PC-3 (cell line): ENCODE measurements around the gene GATA1. TPM values are rescaled to one million over a fixed set of nuclear protein-coding genes. Genes with fewer than 3 reads are reported as not detected.

Source experiments
- ATAC-seq: fragments of 200-7000 bp; cut with Tn5 transposase; 2 replicates; pipeline ENCODE4 v1.9.1; 2020; ENCODE audit warnings: mild to moderate bottlenecking, moderate library complexity
- BruUV-seq: library from RNA; stranded (reverse); fragments of 400-500 nt; replicated peaks from 2 replicates; lab custom pipeline; 2021; lab: Mats Ljungman, UMichigan
- CTCF ChIA-PET: fragments of 300-600 bp; sonication (Branson Sonifier 250); formaldehyde crosslinking; loops from one replicate; lab custom pipeline; 2022; ENCODE audit warnings: antibody characterized with exemption; lab: Charles Lee
- POLR2A ChIA-PET: fragments of 300-600 bp; sonication (Branson Sonifier 250); formaldehyde crosslinking; loops from one replicate; lab custom pipeline; 2022; ENCODE audit warnings: antibody characterized with exemption; ENCODE audit not compliant: unreplicated experiment; lab: Charles Lee
- DNase-seq: peaks from one replicate; pipeline ENCODE4 v3.0.0-alpha.2; 2015
- H2AFZ ChIP-seq: fragments of 300-600 bp; sonication (generic); 2 replicates; pipeline ENCODE4 v1.6.0; 2016; ENCODE audit warnings: antibody characterized with exemption, low read length
- H3F3A ChIP-seq: fragments of 300-600 bp; sonication (generic); one replicate; pipeline ENCODE4 v1.6.0; 2017; ENCODE audit warnings: antibody characterized with exemption, low read length, control low read depth, mild to moderate bottlenecking; ENCODE audit not compliant: unreplicated experiment
- H3K27ac ChIP-seq: fragments of 300-600 bp; sonication (generic); 2 replicates; pipeline ENCODE4 v1.5.1; 2016; ENCODE audit warnings: mild to moderate bottlenecking, low read length
- H3K27me3 ChIP-seq: fragments of 300-600 bp; sonication (generic); 2 replicates; pipeline ENCODE4 v1.6.1; 2016; ENCODE audit warnings: low read length, mixed read lengths
- H3K36me3 ChIP-seq: fragments of 300-600 bp; sonication (generic); 2 replicates; pipeline ENCODE4 v1.6.1; 2016; ENCODE audit warnings: low read depth, mixed run types, low read length, mixed read lengths
- H3K4me1 ChIP-seq: fragments of 300-600 bp; sonication (generic); 2 replicates; pipeline ENCODE4 v1.5.1; 2016; ENCODE audit warnings: low read length; ENCODE audit not compliant: insufficient read depth
- H3K4me2 ChIP-seq: fragments of 300-600 bp; sonication (generic); 2 replicates; pipeline ENCODE4 v1.6.0; 2016; ENCODE audit warnings: low read length
- H3K4me3 ChIP-seq: fragments of 300-600 bp; sonication (generic); 2 replicates; pipeline ENCODE4 v1.5.1; 2016; ENCODE audit warnings: mild to moderate bottlenecking, low read length, mixed read lengths
- H3K79me2 ChIP-seq: fragments of 300-600 bp; sonication (generic); 2 replicates; pipeline ENCODE4 v1.6.1; 2017; ENCODE audit warnings: low read length, mixed read lengths
- H3K9ac ChIP-seq: fragments of 300-600 bp; sonication (generic); 2 replicates; pipeline ENCODE4 v1.6.0; 2016; ENCODE audit warnings: mild to moderate bottlenecking, low read length
- H3K9me2 ChIP-seq: fragments of 300-600 bp; sonication (generic); replicated peaks from 2 replicates; pipeline ENCODE4 v1.6.1; 2016; ENCODE audit warnings: mixed run types, low read length, mixed read lengths
- H3K9me3 ChIP-seq: fragments of 300-600 bp; sonication (generic); 2 replicates; pipeline ENCODE4 v1.6.1; 2016; ENCODE audit warnings: low read length, mixed read lengths
- H4K20me1 ChIP-seq: fragments of 300-600 bp; sonication (generic); 2 replicates; pipeline ENCODE4 v1.6.1; 2016; ENCODE audit warnings: low read length, mixed read lengths
- EZH2 ChIP-seq: fragments of 300-600 bp; sonication (generic); IDR thresholded peaks from one replicate; pipeline ENCODE4 v1.6.1; 2017; ENCODE audit warnings: antibody characterized with exemption, mild to moderate bottlenecking, low read length; ENCODE audit not compliant: unreplicated experiment
- EZH2phosphoT487 ChIP-seq: fragments of 300-600 bp; sonication (generic); IDR thresholded peaks from 2 replicates; pipeline ENCODE4 v1.6.1; 2018; ENCODE audit warnings: mild to moderate bottlenecking, antibody characterized with exemption, low read length, borderline replicate concordance
- intact Hi-C: fragments of 100-400 bp; cut with micrococcal nuclease; formaldehyde crosslinking; loops from 2 replicates; pipeline ENCODE4 v1.9.0; 2023
- total RNA-seq: library from RNA; depleted of rRNA; stranded (reverse); fragments of >200 nt; gene quantifications from 2 replicates; pipeline ENCODE4 v1.2.3, GENCODE V29; 2014
- TF ChIP-seq, protein P1 (sequence below): fragments of 300-600 bp; sonication (generic); conservative IDR thresholded peaks from 2 replicates; pipeline ENCODE4 v1.5.1; 2017; ENCODE audit warnings: antibody characterized with exemption, low read depth, mild to moderate bottlenecking, low read length

Gene GATA1
- total RNA-seq, 1 experiment from 2014 or later, result not detected

GRCh38 chrX:48800574-48801279 is 14.3 kb downstream of the GATA1 start:
- CTCF ChIA-PET, result no interaction called here
- peak overlapping the region; percentile 76 for H2AFZ ChIP-seq
- no peak for TF ChIP-seq EZH2phosphoT487
- no peak for TF ChIP-seq EZH2
- TF ChIP-seq, protein P1, sequence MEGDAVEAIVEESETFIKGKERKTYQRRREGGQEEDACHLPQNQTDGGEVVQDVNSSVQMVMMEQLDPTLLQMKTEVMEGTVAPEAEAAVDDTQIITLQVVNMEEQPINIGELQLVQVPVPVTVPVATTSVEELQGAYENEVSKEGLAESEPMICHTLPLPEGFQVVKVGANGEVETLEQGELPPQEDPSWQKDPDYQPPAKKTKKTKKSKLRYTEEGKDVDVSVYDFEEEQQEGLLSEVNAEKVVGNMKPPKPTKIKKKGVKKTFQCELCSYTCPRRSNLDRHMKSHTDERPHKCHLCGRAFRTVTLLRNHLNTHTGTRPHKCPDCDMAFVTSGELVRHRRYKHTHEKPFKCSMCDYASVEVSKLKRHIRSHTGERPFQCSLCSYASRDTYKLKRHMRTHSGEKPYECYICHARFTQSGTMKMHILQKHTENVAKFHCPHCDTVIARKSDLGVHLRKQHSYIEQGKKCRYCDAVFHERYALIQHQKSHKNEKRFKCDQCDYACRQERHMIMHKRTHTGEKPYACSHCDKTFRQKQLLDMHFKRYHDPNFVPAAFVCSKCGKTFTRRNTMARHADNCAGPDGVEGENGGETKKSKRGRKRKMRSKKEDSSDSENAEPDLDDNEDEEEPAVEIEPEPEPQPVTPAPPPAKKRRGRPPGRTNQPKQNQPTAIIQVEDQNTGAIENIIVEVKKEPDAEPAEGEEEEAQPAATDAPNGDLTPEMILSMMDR, result no peak
- no peaks in the 10 kb centered on the region for H3K9me3 ChIP-seq
- no peaks in the 10 kb centered on the region for H3F3A ChIP-seq
- H3K4me1 ChIP-seq, result peaks cover 15% of the 10 kb centered on the region
- peak overlapping the region; percentile 91 for H3K4me2 ChIP-seq
- H3K27me3 ChIP-seq, result no peaks in the 10 kb centered on the region
- peak overlapping the region; percentile 85 for H3K27ac ChIP-seq
- BruUV-seq, result TSS peak; percentile 95
- ATAC-seq (no peak), DNase-seq (peak; percentile 2)
- POLR2A ChIA-PET, result interaction anchor here (0.5 to 1.4 kb wide), 6 partner anchors 97 to 1141 kb away, joined by 3 to 11 read pairs (median 3); partner anchors contain the start of genes PQBP1 and TIMM17B
- H4K20me1 ChIP-seq, result no peaks in the 10 kb centered on the region
- peak overlapping the region; percentile 75 for H3K4me3 ChIP-seq
- intact Hi-C loops, result loop anchor here (1.0 to 5.0 kb wide), 2 partner anchors 104 to 112 kb away; partner anchors contain the start of genes SLC35A2 and SUV39H1
- H3K9me2 ChIP-seq, result no peaks in the 10 kb centered on the region
- no peaks in the 10 kb centered on the region for H3K79me2 ChIP-seq
- H3K36me3 ChIP-seq, result no peaks in the 10 kb centered on the region; the same call in 1 of the 2 replicates
- peak overlapping the region; percentile 94 for H3K9ac ChIP-seq

DNA sequence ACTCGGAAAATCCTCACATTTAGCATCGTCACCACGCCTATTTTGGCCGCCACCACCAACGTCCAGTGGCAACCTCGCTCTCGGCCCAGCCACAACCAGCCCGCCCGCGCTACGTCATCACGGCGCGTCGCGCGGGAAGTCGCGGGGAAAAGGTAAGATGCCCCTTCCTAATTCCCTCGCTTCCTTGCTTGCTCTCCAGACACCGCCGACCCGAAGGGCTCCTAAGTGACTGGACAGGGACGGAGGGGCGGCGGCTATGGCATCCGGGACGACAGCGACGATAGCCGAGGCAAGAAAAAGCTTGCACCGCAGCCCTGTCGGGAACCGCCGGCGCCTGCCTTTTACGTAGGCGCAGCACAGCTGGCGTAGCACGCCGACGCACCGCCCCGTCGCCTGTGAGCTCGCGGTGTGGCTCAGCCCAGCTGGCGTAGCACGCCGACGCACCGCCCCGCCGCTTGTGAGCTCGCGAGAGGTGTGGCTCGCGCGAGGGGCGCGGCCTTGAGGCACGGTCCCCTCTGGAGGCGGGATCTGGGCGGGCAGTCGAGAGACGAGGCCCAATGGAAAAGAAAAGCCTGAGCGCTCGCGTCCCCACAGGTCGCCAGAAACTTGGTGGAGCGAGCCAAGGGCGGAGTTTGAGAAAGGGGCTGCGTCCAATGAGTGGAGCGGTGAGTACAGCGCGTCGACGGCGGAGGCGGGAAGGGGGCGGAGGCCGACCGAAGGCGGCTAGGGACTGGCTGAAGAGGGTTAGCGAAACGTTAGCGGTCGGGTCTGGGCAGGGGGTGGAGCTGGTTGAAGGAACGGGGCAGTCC is 15.1 kb downstream of the GATA1 start, which contains the start of gene HDAC6:
HDAC6 (plus strand) TSS at position 788 of the 809 bp plus-strand sequence. CDS start 626 bp downstream, outside the sequence.
- BruUV-seq, result no TSS peak
- H3K9ac ChIP-seq, result peak within 1 kb of the TSS; percentile 94
- H3K4me3 ChIP-seq, result peak within 1 kb of the TSS; percentile 81
- H3K27ac ChIP-seq, result peak within 1 kb of the TSS; percentile 89
- DNase-seq, result peak; percentile 98
- peak within 1 kb of the TSS; percentile 93 for H2AFZ ChIP-seq
- intact Hi-C loops, result loop anchor here (1.0 to 5.0 kb wide), 3 partner anchors 89 to 111 kb away; partner anchors contain the start of genes SLC35A2 and SUV39H1
- peak within 1 kb of the TSS; percentile 92 for H3K4me2 ChIP-seq
- TF ChIP-seq EZH2 (no peak), EZH2phosphoT487 (no peak)
- TF ChIP-seq, protein P1, result no peak
- ChIA-PET POLR2A (interaction anchor here (0.5 to 1.4 kb wide), 15 partner anchors 12 to 1672 kb away, joined by 3 to 11 read pairs (median 4); partner anchors contain the start of genes CCDC22, PQBP1 and TIMM17B), CTCF (no interaction called here)
- no peaks in the 10 kb centered on the region for H4K20me1 ChIP-seq
- no peaks in the 10 kb centered on the region; the same call in 1 of the 2 replicates for H3K36me3 ChIP-seq
- H3K4me1 ChIP-seq, result peaks cover 13% of the 10 kb centered on the region; the same call in 1 of the 2 replicates
- H3K79me2 ChIP-seq, result no peaks in the 10 kb centered on the region
- H3K27me3 ChIP-seq, result no peaks in the 10 kb centered on the region
- H3F3A ChIP-seq, result no peaks in the 10 kb centered on the region
- no peaks in the 10 kb centered on the region for H3K9me2 ChIP-seq
- no peaks in the 10 kb centered on the region for H3K9me3 ChIP-seq
- ATAC-seq, result peak; percentile 85
